ENCODE results near the gene ANTXR1.

ANTXR1 gene

DNA sequence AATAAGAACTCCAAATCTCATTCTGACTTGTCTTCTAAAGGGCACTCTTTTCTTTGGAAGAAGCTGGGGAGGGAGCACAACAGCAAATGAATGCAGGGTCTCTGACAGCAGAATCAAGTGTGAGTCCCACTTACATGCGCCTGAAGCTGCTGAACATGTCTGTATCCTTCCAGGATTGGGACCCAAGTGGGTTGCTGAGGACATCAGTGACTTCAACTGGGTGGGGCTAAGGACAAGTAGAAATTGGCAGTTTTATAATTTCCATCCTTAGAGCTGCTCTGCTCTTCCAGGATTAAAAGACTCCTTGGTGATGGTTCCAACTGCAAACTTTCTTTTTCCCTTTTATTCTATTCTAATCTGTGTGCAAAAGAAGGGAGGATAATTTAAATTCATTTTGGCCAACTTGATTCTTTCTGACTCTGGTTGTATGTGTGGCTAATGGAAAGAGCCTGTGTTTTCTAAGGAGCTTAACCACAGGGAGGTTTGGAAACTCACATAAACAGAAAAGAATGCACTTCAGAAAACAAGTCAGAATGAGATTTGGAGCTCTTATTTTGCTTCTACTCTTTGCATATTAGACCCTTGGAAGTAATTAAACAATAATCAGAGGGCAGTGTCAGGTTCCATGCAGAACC, 20.6 kb downstream of the ANTXR1 start:
- no peak for DNase-seq (ENCODE audit: low read depth)

DNA sequence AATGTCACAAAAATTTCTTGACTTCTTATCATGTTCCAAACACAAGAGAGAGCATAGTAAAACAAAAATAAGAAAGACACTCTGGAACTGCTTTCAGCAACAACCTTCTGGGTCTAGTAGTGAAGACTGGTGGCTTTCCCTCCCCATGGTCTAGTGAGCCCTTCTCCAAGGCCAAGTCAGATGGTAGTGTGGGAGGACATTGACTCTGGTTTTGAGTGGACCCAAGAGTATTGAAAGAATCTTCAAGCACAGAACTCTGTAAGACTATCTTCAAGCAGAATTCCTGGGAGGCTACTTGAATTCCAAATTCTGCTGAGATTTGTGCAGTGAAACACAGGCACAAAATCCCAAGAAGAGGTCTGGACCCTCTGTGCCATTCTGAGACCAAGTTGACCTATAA, 21.1 kb downstream of the ANTXR1 start:
- no peak for DNase-seq (ENCODE audit: low read depth)

DNA sequence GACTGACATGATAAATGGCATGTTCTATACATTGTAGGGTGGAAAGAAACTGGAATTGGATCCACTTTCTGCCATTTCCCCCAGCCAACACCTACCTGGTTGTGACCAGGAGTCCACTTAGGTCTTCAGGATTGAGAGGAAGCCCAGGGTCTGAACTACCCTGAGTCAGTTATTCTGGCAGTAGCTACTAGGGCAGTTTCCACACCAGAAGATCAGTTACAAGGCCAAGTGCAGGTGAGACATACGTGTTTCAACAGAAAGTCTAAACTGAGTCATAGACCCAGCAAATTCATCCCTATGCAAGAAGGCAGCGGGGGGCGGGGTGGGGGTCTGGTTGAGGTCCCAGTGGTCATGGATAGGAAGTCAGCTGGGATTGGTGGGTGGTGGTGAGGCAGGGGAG, 21.9 kb downstream of the ANTXR1 start:
- DNase-seq (ENCODE audit: low read depth) = no peak

DNA sequence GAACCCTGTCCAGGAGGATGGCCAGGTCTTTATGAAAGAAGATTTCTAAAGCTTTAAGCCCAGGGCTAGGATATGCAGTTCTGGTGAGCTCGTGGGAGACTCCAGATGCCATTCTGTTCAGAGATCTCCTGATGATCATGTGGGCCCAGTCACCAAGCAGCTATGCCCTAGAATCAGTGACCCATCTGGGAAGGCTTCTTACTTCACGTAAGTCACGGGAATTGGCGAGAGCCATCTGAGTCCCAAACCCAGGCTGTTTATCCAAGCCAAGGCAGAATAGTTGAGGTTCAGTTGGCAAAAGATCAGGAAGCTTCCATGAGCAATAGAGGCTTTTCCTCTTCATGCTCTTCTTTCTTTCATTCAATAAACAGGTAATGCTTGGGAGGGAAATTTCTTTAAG, 23.9 kb downstream of the ANTXR1 start:
- no peak for DNase-seq (ENCODE audit: low read depth)

DNA sequence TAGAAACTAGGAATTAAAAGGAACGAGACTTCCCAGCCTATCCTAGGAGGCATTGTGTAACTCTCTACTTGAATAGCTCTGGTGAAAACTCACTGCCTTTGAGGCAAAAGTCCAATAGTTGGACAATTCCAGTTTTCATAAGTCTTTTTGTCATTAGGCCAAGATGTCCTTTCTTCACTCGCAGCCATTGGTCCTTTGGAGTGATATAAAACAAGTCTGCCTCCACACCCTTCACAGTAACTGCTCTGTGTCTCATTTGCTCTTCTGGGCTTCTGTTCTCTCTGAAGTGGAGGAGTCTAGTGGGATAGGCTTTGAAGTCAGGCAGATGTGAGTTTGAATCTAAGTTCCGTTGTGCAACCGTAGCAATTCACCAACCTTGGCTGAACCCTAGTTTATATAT, 28.2 kb downstream of the ANTXR1 start:
- no peak for DNase-seq (ENCODE audit: low read depth)

DNA sequence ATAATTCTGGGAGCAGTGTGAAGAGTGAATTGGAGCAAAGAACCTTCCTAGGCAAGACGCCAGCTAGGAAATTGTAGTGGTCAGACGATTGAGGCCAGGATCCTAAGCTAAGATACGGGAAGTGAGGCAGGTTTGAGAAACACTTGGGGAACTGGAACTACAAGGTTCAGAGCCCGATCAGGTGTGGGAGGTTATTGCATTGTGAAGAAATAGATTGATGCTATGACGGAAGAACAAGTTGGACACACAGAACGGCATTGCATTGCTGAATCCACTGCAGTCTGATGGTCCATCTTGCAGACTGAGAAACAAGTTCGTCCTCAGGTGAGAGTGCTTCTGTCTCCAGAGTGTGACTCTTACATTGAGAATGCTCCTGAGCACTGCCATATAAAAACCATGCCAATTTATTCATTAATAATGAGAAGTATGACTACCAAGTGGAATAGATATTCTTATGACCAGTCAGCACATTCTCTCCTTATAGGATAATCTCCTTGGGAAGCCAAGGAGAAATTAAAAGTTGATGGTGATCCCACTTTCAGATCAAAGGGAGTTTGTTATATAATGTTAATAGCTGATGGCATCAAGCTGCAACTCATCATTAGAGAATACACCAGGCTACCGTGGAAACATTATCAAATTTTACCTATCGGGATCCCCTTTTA, 30.9 kb downstream of the ANTXR1 start:
- DNase-seq (ENCODE audit: low read depth) = no peak

DNA sequence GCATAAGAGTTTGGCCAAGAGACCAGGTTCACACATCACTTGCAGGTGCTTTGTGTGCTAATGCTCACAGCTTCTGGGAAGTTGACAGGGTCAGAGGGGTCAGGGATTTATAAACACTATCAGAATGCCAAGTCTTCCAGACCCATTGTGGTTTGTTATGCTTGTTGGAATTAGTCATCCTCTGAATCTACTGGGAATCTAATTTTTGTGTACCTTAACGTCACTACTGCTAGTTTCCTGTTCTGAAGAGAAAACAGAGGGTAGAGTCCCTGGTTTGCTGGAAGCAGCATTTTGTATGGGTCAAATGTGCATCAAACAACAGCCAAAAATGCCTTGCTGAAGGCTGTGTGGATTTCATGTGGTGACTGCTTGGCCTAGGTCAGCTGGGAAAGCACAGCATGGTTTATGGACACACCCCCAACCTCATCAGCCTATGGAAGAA, 33.3 kb downstream of the ANTXR1 start:
- DNase-seq (ENCODE audit: low read depth) = no peak

DNA sequence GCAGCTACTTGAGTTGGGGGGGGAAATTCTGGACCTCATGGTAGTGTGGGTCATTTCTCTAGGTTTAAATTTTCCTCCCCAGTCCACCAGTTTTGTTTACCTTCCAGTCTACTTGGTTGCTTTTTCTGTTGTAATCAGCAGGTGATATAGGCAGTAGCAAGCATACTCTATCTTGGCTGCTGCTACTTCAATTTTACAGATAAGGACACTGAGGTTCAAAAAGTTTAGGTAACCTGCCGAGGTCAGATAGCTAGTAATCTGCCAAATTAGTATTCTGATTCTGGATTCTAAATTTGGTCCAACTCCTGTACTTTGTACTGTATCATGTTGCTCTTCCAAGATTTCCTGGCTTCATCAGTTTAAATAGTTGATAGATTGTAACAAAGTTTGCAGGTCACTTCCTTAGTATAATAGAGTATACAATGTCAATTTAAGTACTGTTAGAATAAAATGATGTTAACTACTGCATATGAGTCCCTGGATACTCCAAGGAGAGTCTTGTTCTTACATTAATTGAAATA, 34.7 kb downstream of the ANTXR1 start:
- DNase-seq (ENCODE audit: low read depth) = no peak

DNA sequence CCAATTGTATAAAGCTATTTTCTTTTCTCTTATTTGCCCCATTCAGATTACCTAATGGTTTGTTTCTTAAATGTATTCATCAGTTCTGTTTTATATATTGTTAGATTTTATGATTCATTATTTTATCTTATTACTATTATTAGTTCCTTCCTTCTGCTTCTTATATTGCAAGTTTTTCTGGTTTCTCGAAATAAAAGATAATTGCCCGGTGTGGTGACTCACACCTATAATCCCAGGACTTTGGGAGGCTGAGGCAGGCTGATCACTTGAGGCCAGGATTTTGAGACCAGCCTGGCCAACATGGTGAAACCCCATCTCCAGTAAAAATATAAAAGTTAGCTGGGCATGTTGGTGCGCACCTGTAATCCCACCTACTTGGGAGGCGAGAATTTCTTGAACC, 37.8 kb downstream of the ANTXR1 start:
- no peak for DNase-seq (ENCODE audit: low read depth)

DNA sequence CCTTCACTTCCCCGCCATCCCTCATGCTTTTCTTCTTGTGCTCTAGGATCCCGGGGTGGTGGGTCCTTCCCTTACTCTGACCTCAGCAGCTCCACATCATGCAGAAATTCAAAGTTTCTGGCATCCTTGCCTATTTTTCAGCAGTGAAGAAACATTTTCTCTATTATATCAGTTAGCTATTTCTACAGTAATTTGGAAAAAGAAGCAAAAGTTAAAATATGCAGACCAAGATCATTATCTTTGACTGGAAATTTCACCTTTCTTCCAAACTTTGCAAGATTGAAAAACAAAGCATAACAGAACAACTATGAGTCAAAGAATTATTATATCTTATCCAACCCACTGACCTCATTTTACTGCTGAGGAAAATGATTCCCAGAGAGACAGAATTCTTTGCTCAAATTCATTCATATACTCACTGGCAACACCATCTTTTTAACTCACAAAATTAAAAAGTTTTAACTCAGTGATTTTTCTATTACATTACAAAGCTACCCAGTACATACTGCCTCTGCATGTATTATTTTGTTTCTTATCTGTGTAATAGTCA, 40.5 kb downstream of the ANTXR1 start:
- no peak for DNase-seq (ENCODE audit: low read depth)

DNA sequence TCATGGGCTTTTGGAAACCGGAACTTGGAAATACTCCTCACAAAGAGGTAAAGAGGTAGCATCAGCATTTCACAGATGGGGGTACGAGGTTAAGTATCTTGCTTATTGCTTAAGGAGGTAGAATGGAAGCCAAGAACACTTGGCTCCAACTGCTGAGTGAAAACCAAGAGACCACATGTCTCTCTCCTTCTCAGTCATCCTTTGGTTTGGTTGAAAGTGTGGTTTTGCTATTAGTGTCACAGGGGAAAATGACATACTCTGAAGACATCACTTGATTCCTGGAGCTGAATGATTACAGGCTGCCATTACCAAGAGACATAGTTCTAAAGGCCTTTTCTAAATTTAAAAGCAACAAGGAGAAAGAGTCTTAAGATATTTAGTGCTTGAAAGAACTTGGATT, 41.5 kb downstream of the ANTXR1 start:
- DNase-seq (ENCODE audit: low read depth) = no peak

DNA sequence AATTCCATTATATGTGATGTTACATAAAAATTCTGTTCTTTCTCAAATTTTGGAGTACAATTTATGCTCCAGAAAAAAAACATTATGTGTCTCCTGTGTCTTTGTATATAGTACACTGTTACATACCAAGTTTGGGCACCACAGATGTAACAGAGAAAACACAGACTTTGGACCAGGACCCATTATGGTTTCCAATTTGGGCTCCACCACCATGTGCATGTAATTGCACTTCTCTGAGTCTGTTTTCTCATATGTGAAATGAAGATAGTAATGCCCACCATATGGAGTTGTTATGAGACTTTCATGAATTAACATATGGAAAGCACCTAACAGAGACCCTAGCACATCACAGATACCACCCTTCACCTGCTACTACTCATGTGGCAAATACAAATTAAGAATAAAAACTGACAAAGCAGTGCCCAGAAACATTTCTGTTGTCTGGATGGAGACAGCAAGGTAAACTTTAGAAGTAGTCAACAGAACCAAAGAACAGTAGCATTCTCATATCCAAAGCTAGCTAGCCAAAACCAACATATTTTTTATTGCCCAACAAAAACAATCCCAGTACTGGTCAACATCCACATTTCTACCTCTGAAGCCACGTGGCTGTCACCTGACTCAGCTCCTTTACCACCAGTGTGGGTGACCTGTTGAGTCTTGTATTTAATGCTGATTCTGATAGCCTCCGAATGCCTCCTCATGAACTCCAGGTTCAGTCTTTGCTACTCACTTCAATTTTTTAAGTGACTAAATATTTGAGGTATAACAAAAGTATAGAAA, 42.9 kb downstream of the ANTXR1 start:
- DNase-seq (ENCODE audit: low read depth) = no peak

DNA sequence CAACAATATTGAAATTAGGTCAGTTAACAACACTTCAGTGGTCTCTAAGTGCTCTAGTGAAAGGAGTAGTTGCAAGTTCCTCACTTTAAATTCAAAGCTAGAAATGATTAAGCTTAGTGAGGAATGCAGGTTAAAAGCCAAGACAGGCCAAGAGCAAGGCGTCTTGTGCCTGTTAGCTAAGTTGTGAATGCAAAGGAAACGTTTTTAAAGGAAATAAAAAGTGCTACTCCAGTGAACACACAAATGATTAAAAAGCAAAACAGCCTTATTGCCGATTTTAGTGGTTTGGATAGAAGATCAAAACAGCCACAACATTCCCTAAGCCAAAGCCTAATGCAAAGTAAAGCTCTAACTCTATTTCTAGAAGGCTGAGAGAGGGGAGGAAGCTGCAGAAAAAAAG, 44.7 kb downstream of the ANTXR1 start:
- DNase-seq (ENCODE audit: low read depth) = no peak

DNA sequence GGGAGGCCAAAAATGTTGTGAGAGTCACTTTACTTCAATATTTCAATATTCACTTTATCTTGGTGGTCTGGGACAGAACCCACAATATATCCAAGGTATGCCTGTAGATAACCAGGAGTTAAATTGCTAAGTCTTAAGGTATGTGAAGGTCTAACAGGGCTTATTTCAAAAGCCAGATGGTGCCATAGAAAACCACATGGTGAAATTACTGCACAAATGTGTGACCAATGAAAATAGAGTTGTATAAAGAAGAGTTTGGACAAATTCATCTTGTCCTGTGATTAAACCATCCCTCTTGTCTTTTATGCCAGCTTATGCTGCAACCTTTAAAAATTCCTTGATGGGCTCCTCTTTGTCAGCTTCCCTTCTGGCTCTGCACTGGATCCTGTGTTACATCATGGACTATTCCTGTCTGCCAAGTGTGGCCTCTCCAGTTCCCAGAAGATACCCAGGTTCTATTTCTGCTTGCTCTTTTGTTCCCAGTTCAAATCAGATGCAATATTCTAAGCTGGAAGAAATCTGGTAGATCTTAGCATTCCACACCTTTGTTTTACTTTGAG, 46.8 kb downstream of the ANTXR1 start:
- no peak for DNase-seq (ENCODE audit: low read depth)

DNA sequence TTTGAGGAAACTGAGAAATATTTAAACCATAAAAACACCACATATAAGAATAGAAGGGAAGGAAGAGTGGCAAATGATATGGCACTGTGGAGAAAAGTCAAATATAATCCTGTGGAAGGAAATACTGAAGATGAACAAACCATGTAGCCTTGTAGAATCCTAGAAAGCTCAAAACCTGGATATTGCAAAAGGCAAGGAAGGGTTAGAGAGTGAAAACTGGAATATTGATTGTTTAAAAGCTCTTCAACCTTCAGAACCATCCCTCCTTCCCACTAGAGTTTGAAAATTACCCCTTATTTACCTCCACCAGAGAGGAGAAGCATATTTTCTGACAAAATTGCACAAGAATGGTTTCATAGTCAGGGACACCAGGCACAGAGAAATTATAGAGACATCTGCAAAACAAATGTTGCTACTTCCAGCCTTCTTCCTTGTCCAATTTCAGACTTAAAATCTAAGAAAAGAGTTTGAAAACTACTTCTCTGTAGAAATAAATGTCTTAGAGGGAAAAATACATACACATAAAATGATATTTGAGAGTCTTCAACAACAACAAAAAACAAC, 48.0 kb downstream of the ANTXR1 start:
- no peak for DNase-seq (ENCODE audit: low read depth)

DNA sequence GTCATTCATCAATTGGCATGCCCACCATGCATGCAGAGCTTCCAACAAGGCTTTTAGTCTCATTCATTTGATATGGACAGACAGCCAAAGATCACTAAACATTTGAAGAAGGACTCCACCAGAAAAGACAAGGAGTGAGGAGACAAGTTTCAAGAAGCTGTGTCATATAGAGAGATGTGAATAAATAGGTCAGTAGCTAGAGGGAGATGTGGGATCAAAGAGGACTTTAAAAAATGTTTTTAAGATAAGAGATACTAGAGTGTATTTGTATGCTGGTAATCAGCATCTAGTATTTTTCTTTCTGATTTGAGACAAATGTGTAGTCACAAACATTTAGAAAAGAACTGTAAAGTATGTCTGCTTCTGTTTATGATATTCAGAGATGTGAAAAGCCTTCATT, 48.5 kb downstream of the ANTXR1 start:
- DNase-seq (ENCODE audit: low read depth) = no peak

DNA sequence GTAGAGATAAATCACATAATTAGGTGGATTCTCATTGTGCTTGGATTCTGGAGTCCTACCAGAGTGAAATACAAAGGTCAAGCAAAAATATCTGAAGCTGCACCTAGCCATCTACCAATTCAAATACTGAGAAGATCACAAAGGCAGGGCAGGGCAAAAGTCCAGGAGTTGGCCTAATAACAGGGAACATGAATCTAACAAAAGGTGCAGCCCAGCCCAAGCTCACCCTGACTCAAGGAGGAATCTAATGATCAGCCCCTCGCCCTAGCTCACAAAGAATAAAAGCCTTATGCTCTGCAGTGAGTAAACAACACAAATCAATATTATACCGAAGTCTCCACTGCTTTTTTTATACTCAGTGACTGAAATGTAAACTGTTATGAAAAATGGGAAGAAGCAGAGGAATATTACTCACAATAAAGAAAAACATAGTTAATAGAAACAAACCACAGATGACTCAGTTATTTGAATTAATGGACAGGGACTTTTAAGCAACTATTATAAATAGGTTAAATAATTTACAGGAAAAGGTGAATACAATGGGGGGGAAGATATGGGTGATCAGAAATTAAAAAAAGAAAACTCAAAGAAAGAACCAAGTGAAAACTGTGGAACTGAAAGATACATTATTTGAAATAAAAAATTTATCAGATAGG, 49.5 kb downstream of the ANTXR1 start:
- no peak for DNase-seq (ENCODE audit: low read depth)

DNA sequence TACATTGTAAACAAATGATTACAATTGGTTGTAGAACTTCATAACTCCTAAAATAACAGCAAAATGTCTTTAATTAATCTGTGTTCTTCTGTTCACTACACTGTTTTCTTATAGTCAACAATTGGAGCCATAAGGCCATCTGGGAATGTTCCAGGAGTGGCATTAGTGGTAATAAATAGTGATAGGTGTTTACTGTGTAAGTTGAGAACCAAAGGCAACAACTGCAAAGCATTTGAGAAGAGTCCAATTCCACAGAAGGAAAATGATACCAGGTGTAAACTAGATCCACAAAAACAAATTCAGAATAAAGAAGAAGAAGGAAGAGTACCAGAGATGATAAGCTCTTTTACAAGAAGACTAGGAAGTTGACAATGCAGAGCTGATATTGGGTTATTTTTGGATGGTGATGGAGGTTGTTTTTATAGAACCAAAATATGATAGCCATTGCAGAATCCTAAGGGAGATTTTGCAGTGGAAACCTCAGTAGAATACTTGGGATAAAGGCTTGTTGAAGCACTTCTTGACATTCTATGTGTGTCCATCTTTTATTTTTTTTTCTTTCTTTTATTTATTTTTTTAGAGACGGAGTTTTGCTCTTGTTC, 52.9 kb downstream of the ANTXR1 start:
- DNase-seq (ENCODE audit: low read depth) = no peak

DNA sequence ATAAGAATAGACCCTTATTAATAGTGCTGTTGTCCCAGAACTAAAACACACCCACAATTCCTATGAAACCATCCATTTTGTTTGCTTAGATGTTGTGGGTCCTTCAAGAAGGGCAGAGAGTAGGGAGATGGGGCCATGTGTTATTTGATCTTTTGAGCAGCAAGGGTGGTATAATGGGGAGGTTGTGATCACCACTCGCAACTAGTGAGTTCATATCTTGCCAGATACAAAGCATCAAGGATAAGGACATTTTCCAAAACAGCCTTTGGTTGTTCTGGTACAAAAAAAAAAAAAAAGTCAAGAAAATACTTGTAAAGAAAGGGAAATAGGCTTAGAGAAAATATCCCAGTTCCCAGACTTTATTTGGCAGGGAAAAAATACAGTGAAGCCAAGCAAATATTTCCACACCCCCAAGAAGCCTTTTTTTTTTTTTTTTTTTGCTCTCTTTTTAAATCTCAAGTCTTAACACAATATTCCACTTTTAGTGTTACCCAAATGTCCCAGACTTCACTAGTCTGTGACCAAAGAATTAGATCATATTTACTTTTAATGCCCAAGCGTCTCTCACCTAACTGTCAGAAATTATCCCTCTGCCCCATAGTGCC, 54.1 kb downstream of the ANTXR1 start:
- no peak for DNase-seq (ENCODE audit: low read depth)

DNA sequence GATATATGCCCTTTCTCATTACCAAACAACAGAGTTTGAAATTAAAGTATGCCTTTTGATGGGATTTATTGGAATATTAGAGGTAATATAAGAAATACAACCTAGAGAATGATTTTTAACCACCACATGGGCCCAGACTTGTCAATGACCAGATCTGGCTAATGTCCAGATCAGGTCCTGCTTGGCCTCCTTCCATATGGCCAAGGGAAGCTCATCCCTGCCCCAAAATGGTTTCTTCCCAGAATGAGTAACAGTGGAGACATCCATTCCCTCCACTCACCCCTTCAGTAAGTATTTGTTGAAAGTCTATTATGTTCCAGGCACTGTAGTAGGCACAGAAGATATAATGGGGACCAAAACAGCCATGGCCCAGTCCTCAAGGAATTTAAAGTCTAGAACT, 54.9 kb downstream of the ANTXR1 start:
- no peak for DNase-seq (ENCODE audit: low read depth)

DNA sequence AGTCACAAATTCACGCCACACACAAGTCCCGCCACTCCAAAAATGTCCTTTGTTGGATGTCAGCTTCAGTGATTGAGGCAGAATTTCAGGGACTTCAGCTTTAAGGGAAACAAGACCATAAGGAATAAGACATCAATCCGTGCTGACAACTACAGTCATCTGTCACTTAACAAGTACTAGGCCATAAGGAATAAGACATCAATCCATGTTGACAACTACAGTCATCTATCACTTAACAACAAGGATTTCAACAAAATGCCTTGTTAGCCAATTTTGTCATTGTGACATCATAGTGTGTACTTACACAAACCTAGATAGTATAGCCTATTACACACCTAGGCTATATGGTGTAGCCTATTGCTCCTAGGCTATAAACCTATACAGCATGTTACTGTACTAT, 58.0 kb downstream of the ANTXR1 start:
- no peak for DNase-seq (ENCODE audit: low read depth)

Measured in fibroblast of the conjunctiva (primary cell).